Stomach (tissue), 9 donors: Measurements from ENCODE around the gene DBNDD2. TPM values are rescaled to one million over a fixed set of nuclear protein-coding genes. Genes with fewer than 3 reads are reported as not detected.

Source experiments
- DNase-seq, 2 donors: peaks; one replicate each; pipeline versions ENCODE4 v3.0.0 to v3.0.0-alpha.2; 2013 to 2019
- H3K27ac ChIP-seq, 5 donors: fragments of 200-600 bp in 4 of 5; sonication (generic) in 4 of 5; one replicate each; pipeline ENCODE4 v1.5.1; 2013 to 2019; ENCODE audit warnings: mild to moderate bottlenecking in 1 of 5, moderate library complexity in 1 of 5
- H3K27me3 ChIP-seq, 3 donors: fragments of 200-600 bp; sonication (generic); one replicate each; pipeline ENCODE4 v1.5.1; 2017 to 2019; ENCODE audit warnings: mixed run types in 1 of 3
- H3K36me3 ChIP-seq, 4 donors: fragments of 200-600 bp; sonication (generic); 1 replicate in 3 of 4; 2 replicates in 1 of 4; pipeline ENCODE4 v1.5.1; 2016 to 2019
- H3K4me1 ChIP-seq, 4 donors: fragments of 200-600 bp; sonication (generic); one replicate each; pipeline ENCODE4 v1.5.1; 2016 to 2019
- H3K4me3 ChIP-seq, 4 donors: fragments of 200-600 bp; sonication (generic) in 3 of 4; one replicate each; pipeline ENCODE4 v1.5.1; 2016 to 2019; ENCODE audit warnings: mild to moderate bottlenecking in 1 of 4
- H3K9me3 ChIP-seq, 4 donors: fragments of 200-600 bp; sonication (generic); one replicate each; pipeline ENCODE4 v1.5.1; 2016 to 2019
- EP300 ChIP-seq: sonication (generic); formaldehyde crosslinking; IDR thresholded peaks from one replicate; pipeline ENCODE4 v1.6.1; 2017; ENCODE audit warnings: antibody characterized with exemption
- POLR2A ChIP-seq, 4 donors: fragments of 450-650 bp; IDR thresholded peaks; one replicate each; pipeline ENCODE4 v1.6.1; 2016; ENCODE audit warnings: antibody characterized with exemption in 4 of 4, control low read depth in 2 of 4, mild to moderate bottlenecking in 1 of 4, moderate library complexity in 1 of 4
- POLR2AphosphoS5 ChIP-seq, 3 donors: sonication (generic); formaldehyde crosslinking; IDR thresholded peaks; one replicate each; pipeline ENCODE4 v1.6.1; 2016; ENCODE audit warnings: antibody characterized with exemption in 3 of 3
- WGBS, 5 donors: extraction: QIAGEN DNeasy Blood & Tissue Kit in 3 of 5; methylation state at CpG; one replicate each; pipeline versions ENCODE4 v1.1.5 to v1.1.7; 2013 to 2018; 5-methylcytosine and 5-hydroxymethylcytosine counted together
- intact Hi-C: fragments of 100-400 bp; cut with DNase I; formaldehyde crosslinking; loops from one replicate; pipeline ENCODE4 v1.15.1; 2023; ENCODE audit warnings: low total_unique reads
- polyA plus RNA-seq, 3 donors: library from polyadenylated mRNA; stranded (reverse); fragments of 200-250 nt; gene quantifications; one replicate each; pipeline ENCODE4 v1.2.3, GENCODE V29; 2013
- total RNA-seq, 5 donors: library from RNA; depleted of rRNA; stranded (reverse); fragments of >200 nt; gene quantifications; one replicate each; pipeline versions ENCODE4 v1.1.0 to v1.2.3, GENCODE V29; 2014 to 2016
- TF ChIP-seq, protein P1 (sequence below), 7 experiments: fragments of 450-650 bp in 4 of 7; fragments of 200-600 bp in 3 of 7; sonication (generic) in 3 of 7; IDR thresholded peaks; one replicate each; pipeline ENCODE4 v1.5.1; 2016 to 2019; ENCODE audit warnings: antibody characterized with exemption in 7 of 7, control low read depth in 2 of 7, mild to moderate bottlenecking in 1 of 7
- donor health status: healthy with polysubstance abuse.
- donor health status: Bipolar disorder and iron deficiency.
- donor health status: healthy.

Gene DBNDD2
- total and polyA plus RNA-seq, 8 donors, result 10.6 to 131 (median 58.1) TPM

GRCh38 chr20:45445805-45446562, 37.9 kb downstream of the DBNDD2 start:
- no peak for DNase-seq
- no peaks in the 10 kb centered on the region for H3K27me3 ChIP-seq

GRCh38 chr20:45448270-45448669, 40.2 kb downstream of the DBNDD2 start:
- peak in 1 of 3 donors; percentile 5 for TF ChIP-seq POLR2AphosphoS5 (IDR thresholded peaks at IDR 0.05)
- TF ChIP-seq, protein P1, sequence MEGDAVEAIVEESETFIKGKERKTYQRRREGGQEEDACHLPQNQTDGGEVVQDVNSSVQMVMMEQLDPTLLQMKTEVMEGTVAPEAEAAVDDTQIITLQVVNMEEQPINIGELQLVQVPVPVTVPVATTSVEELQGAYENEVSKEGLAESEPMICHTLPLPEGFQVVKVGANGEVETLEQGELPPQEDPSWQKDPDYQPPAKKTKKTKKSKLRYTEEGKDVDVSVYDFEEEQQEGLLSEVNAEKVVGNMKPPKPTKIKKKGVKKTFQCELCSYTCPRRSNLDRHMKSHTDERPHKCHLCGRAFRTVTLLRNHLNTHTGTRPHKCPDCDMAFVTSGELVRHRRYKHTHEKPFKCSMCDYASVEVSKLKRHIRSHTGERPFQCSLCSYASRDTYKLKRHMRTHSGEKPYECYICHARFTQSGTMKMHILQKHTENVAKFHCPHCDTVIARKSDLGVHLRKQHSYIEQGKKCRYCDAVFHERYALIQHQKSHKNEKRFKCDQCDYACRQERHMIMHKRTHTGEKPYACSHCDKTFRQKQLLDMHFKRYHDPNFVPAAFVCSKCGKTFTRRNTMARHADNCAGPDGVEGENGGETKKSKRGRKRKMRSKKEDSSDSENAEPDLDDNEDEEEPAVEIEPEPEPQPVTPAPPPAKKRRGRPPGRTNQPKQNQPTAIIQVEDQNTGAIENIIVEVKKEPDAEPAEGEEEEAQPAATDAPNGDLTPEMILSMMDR (IDR thresholded peaks at IDR 0.05), result no peak
- Histone ChIP-seq H3K27me3 (no peaks in the 10 kb centered on the region), H3K27ac (peak overlapping the region in 2 of 5 donors; percentile 80 to 88), H3K4me1 (peaks cover 0 to 27% (median 7%) of the 10 kb centered on the region in 4 donors), H3K9me3 (no peaks in the 10 kb centered on the region), H3K36me3 (no peaks in the 10 kb centered on the region), H3K4me3 (no peak overlapping the region)
- no peak for DNase-seq
- 45 to 56% (median 47%) methylated on average over 6 of the region's 6 CpGs for WGBS, 5 donors
- intact Hi-C loops, result loop anchor here (10.0 kb wide), 1 partner anchor 327 kb away; no protein-coding TSS in a partner anchor

More at GRCh38 chr20:45445805-45446562, 37.9 kb downstream of the DBNDD2 start:
- Histone ChIP-seq H3K27ac (no peak overlapping the region), H3K36me3 (no peaks in the 10 kb centered on the region), H3K9me3 (no peaks in the 10 kb centered on the region), H3K4me1 (peaks cover 0 to 27% (median 4%) of the 10 kb centered on the region in 4 donors), H3K4me3 (no peak overlapping the region)
- WGBS, 5 donors, result 63 to 72% (median 67%) methylated on average over 7 of the region's 7 CpGs
- intact Hi-C loops, result loop anchor here (10.0 kb wide), 1 partner anchor 329 kb away; no protein-coding TSS in a partner anchor
- no peak for TF ChIP-seq POLR2AphosphoS5 (IDR thresholded peaks at IDR 0.05)
- TF ChIP-seq, protein P1 (IDR thresholded peaks at IDR 0.05), result peak in 4 of 7 experiments; percentile 4 to 48 (median 36)

DNA sequence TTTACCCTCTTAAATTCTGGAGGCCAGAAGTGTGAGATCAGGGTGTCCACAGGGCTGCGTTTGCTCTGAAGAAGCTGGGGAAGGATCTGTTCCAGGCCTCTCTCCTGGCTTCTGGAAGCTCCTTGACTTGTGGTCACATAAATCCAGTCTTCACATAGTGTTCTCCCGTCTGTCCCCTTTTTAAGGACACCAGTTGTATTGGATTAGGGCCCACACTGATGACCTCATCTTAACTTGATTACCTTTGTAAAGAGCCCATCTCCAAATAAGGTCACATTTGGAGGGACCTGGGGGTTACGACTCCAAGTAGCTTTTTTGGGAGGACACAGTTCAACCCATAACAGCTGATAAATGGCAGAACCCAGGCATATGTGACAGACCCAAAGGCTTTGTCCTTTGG, 41.4 kb downstream of the DBNDD2 start:
- 64 to 81% (median 75%) methylated on average over 3 of the region's 3 CpGs for WGBS, 5 donors
- Histone ChIP-seq H3K27ac (peak overlapping the region in 4 of 5 donors; percentile 60 to 88 (median 71)), H3K4me3 (no peak overlapping the region), H3K9me3 (no peaks in the 10 kb centered on the region), H3K36me3 (no peaks in the 10 kb centered on the region), H3K27me3 (no peaks in the 10 kb centered on the region), H3K4me1 (peaks cover 0 to 27% (median 7%) of the 10 kb centered on the region in 4 donors)
- no peak for TF ChIP-seq POLR2A (IDR thresholded peaks at IDR 0.05)
- peak in 2 of 3 donors; percentile 36 to 69 for TF ChIP-seq POLR2AphosphoS5 (IDR thresholded peaks at IDR 0.05)
- TF ChIP-seq, protein P1 (IDR thresholded peaks at IDR 0.05), result no peak
- TF ChIP-seq EP300, result peak; percentile 91
- DNase-seq, result no peak
- intact Hi-C loops, result loop anchor here (10.0 kb wide), 1 partner anchor 325 kb away; no protein-coding TSS in a partner anchor

DNA sequence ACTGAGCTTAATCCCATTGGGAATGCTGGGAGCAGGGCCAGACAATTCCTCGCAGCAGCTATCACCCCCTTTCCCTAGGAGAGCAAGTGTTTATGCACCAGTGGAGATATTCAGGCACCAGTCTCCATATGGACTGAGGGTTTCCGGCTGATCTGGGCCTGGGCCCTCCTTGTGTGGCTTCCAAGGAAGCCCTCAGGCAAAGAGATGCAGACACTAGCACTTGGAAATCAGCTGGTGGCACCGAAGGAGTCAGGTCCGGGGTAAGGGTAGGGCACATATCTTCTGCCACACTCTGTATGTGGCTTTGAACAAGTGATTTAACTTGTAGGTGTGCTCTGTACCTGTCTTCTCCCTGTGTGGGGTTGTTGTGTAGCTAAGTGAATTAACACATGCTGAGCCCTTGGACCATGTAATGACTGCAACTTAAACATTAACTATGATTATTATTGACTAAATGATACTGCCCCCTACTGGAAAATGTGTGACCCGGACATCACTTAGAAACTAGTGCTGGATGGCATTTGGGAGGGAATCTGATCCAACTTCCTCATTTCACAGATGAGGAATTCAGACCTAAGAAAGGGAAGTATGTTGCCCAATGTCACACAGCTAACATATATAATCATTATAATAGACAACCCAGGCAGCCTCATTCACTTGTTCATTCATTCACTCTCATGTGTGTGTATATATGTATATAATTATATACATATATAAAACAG, 42.2 kb downstream of the DBNDD2 start:
- WGBS, 5 donors, result 54 to 69% (median 63%) methylated on average over 5 of the region's 5 CpGs
- intact Hi-C loops, result no loop called here
- no peak for TF ChIP-seq POLR2A (IDR thresholded peaks at IDR 0.05)
- peak in 1 of 3 donors; percentile 40 for TF ChIP-seq POLR2AphosphoS5 (IDR thresholded peaks at IDR 0.05)
- TF ChIP-seq EP300, result no peak
- TF ChIP-seq, protein P1 (IDR thresholded peaks at IDR 0.05), result peak in 3 of 7 experiments; percentile 16 to 54 (median 52)

More for the DNA sequence above, 42.2 kb downstream of the DBNDD2 start:
- Histone ChIP-seq H3K9me3 (no peaks in the 10 kb centered on the region), H3K36me3 (no peaks in the 10 kb centered on the region), H3K4me1 (peaks cover 0 to 27% (median 7%) of the 10 kb centered on the region in 4 donors), H3K4me3 (no peak overlapping the region), H3K27ac (peak overlapping the region in 4 of 5 donors; percentile 60 to 88 (median 71)), H3K27me3 (no peaks in the 10 kb centered on the region)
- peak in 1 of 2 donors; percentile 64 for DNase-seq
